Brain microvascular endothelial cell (primary cell): ENCODE data around the gene DUX4.
"Not testable (repeated sequence)": the region's sequence is repeated elsewhere in the genome, so short reads cannot be mapped to it uniquely, and the experiment has no call there.

Experiments
- DNase-seq: peaks from one replicate; pipeline ENCODE4 v3.0.0-alpha.2; 2020
- H3K27ac ChIP-seq: fragments of 250-450 bp; sonication (Bioruptor Pico); 2 replicates; pipeline ENCODE4 v1.5.1; 2020; ENCODE audit warnings: mild to moderate bottlenecking, moderate library complexity
- H3K27me3 ChIP-seq: fragments of 250-450 bp; sonication (Bioruptor Pico); replicated peaks from 2 replicates; pipeline ENCODE4 v1.5.1; 2020; ENCODE audit warnings: mild to moderate bottlenecking
- H3K36me3 ChIP-seq: fragments of 250-450 bp; sonication (Bioruptor Pico); replicated peaks from 2 replicates; pipeline ENCODE4 v1.5.1; 2020; ENCODE audit warnings: mild to moderate bottlenecking
- H3K4me3 ChIP-seq: 2 replicates; pipeline ENCODE4 v1.5.1; 2011; ENCODE audit warnings: low read depth, mild to moderate bottlenecking, control low read depth, low read length, moderate library complexity
- in situ Hi-C: cut with HindIII; loops from 2 replicates; pipeline ENCODE4 v1.10.0; 2017; ENCODE audit warnings: low sequenced_read_pairs, low pct_ligation_motif_present

DUX4 gene

DNA sequence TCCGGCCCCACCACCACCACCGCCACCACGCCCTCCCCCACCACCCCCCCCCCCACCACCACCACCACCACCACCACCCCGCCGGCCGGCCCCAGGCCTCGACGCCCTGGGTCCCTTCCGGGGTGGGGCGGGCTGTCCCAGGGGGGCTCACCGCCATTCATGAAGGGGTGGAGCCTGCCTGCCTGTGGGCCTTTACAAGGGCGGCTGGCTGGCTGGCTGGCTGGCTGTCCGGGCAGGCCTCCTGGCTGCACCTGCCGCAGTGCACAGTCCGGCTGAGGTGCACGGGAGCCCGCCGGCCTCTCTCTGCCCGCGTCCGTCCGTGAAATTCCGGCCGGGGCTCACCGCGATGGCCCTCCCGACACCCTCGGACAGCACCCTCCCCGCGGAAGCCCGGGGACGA is at the start of gene DUX4:
Gene DUX4, plus strand, starts transcription at position 347 of the 400 bp plus-strand sequence. Its CDS starts 0 bp downstream, at position 347.
- H3K27ac ChIP-seq, H3K4me3 ChIP-seq, DNase-seq, H3K27me3 ChIP-seq, in situ Hi-C loops, H3K36me3 ChIP-seq: not testable (repeated sequence)

DNA sequence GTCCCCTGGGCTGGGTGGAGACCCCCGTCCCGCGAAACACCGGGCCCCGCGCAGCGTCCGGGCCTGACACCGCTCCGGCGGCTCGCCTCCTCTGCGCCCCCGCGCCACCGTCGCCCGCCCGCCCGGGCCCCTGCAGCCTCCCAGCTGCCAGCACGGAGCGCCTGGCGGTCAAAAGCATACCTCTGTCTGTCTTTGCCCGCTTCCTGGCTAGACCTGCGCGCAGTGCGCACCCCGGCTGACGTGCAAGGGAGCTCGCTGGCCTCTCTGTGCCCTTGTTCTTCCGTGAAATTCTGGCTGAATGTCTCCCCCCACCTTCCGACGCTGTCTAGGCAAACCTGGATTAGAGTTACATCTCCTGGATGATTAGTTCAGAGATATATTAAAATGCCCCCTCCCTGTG is 1.9 kb downstream of the DUX4 start:
- in situ Hi-C loops, H3K27ac ChIP-seq, DNase-seq, H3K36me3 ChIP-seq, H3K4me3 ChIP-seq, H3K27me3 ChIP-seq: not testable (repeated sequence)

DNA sequence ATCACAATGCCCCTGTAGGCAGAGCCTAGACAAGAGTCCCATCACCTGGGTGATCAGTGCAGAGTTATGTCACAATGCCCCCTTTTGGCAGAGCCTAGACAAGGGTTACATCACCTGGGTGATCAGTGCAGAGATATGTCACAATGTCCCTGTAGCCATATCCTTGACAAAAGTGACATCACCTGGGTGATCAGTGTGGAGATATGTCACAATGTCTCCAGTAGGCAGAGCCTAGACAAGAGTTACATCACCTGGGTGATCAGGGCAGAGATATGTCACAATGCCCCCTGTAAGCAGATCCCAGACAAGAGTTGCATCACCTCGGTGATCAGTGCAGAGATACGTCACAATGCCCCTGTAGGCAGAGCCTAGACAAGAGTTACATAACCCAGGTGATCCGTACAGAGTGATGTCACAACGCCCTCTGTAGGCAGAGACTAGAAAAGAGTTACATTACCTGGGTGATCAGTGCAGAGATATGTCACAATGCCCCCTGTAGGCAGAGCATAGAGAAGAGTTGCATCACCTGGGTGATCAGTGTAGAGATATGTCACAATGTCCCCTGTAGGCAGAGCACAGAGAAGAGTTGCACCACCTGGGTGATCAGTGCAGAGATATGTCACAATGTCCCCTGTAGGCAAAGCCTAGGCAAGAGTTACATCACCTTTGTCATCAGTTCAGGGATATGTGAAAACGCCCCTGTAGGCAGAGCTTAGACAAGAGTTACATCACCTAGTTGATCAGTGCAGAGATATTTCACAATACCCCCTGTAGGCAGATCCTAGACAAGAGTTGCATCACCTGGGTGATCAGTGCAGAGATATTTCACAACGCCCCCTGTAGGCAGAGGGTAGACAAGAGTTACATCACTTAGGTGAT is 4.4 kb downstream of the DUX4 start:
- in situ Hi-C loops, H3K27ac ChIP-seq, H3K36me3 ChIP-seq, H3K4me3 ChIP-seq, H3K27me3 ChIP-seq: not testable (repeated sequence)
- DNase-seq: peak; percentile 0

DNA sequence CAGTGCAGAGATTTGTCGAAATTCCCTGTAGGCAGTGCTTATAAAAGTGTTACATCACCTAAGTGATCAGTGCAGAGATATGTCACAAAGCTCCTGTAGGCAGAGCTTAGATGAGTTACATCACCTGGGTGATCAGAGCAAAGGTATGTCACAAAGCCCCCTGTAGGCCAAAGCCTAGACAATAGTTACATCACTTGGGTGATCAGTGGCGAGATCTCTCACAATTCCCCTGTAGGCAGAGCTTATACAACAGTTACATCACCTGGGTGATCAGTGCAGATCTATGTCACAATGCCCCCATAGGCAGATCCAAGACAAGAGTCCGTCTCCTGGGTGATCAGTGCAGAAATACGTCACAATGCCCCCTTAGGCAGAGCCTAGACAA is 5.0 kb downstream of the DUX4 start:
- H3K36me3 ChIP-seq, H3K27me3 ChIP-seq, H3K4me3 ChIP-seq, H3K27ac ChIP-seq, DNase-seq, in situ Hi-C loops: not testable (repeated sequence)

DNA sequence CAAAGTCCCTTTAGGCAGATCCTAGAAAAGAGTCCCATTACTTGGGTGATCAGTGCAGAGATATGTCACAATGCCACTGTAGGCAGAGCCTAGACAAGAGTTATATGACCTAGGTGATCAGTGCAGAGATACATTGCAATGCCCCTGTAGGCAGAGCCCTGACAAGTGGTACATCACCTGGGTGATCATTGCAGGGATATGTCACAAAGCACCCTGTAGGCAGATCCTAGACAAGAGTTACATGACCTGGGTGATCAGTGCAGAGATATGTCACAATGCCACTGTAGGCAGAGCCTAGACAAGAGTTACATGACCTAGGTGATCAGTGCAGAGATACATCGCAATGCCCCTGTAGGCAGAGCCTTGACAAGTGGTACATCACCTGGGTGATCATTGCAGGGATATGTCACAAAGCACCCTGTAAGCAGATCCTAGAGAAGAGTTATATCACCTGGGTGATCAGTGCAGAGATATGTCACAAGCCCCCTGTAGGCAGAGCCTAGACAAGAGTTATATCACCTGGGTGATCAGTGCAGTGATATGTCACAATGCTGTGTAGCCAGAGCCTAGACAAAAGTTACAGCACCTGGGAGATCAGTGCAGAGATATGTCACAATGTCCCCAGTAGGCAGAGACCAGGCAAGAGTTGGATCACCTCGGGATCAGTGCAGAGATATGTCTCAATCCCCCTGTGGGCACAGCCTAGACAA is 5.6 kb downstream of the DUX4 start:
- H3K4me3 ChIP-seq, in situ Hi-C loops, H3K27me3 ChIP-seq, H3K27ac ChIP-seq, H3K36me3 ChIP-seq, DNase-seq: not testable (repeated sequence)

DNA sequence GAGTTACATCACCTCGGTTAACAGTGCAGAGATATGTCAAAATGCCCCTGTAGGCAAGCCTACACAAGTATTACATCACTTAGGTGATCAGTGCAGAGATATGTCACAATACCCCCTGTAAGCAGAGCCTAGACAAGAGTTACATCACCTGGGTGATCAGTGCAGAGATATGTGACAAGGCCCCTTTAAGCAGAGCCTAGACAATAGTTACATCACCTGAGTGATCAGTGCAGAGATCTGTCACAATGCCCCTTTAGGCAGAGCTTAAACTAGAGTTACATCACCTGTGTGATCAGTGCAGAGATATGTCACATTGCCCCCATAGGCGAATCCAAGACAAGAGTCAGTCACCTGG is 6.1 kb downstream of the DUX4 start:
- H3K27me3 ChIP-seq, in situ Hi-C loops, DNase-seq, H3K4me3 ChIP-seq, H3K36me3 ChIP-seq, H3K27ac ChIP-seq: not testable (repeated sequence)

DNA sequence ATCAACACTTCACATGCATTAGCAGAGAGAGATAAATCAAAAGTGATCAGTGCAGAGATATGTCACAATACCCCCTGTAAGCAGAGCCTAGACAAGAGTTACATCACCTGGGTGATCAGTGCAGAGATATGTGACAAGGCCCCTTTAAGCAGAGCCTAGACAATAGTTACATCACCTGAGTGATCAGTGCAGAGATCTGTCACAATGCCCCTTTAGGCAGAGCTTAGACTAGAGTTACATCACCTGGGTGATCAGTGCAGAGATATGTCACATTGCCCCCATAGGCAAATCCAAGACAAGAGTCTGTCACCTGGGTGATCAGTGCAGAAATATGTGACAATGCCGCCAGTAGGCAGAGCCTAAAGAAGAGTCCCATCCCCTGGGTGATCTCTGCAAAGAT is 7.4 kb downstream of the DUX4 start:
- in situ Hi-C loops, H3K36me3 ChIP-seq, DNase-seq, H3K27ac ChIP-seq, H3K27me3 ChIP-seq, H3K4me3 ChIP-seq: not testable (repeated sequence)

DNA sequence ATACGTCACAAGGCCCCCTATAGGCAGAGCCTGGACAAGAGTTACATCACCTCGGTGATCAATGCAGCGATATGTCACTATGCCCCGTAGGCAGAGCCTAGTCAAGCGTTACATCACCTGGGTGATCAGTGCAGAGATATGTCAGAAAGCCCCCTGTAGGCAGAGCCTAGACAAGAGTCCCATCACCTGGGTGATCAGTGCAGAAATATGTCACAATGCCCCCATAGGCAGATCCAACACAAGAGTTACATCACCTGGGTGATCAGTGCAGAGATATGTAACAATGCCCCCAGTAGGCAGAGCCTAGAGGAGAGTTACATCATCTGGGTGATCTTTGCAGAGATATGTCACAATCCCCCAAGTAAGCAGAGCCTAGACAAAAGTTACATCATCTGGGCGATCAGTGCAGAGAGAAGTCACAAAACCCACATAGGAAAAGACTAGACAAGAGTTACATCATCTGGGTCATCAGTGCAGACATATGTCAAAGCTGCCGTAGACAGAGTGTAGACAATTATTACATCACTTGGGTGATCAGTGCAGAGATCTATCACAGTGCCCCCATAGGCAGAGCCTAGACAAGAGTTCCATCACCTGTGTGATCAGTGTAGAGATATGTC is 8.0 kb downstream of the DUX4 start:
- H3K36me3 ChIP-seq, H3K27me3 ChIP-seq, in situ Hi-C loops, H3K27ac ChIP-seq, H3K4me3 ChIP-seq: not testable (repeated sequence)
- DNase-seq: peak; percentile 12

DNA sequence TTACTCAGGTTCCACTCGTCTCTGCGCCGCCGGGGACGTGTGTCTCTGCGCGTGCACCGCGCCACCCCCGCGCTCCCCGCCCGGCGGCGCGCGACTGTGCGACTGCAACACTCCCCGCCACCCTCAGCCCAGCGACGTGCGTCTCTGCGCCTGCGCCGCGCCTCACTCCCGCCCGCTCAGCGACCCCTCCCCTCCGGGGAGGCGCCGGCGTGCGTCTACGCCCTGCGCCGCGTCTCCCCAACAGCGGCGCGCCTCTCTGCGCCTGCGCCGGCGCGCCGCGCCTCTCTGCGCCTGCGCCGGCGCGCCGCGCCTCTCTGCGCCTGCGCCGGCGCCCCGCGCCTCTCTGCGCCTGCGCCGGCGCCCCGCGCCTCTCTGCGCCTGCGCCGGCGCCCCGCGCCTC is 29.9 kb downstream of the DUX4 start:
- H3K4me3 ChIP-seq, in situ Hi-C loops, H3K36me3 ChIP-seq, DNase-seq, H3K27me3 ChIP-seq, H3K27ac ChIP-seq: not testable (repeated sequence)
